Measurements from ENCODE around the gene ERICH4.
"Not testable (repeated sequence)": the region's sequence is repeated elsewhere in the genome, so short reads cannot be mapped to it uniquely, and the experiment has no call there.

Gene ERICH4

GRCh38 chr19:41479757-41480191 lies 36.8 kb downstream of the ERICH4 start:
- DNase-seq = no peak

GRCh38 chr19:41480336-41480735 lies 37.4 kb downstream of the ERICH4 start:
- DNase-seq = no peak

- DNase-seq = no peak
Observed at GRCh38 chr19:41484822-41485221, 41.9 kb downstream of the ERICH4 start.

GRCh38 chr19:41486953-41487352 lies 44.0 kb downstream of the ERICH4 start:
- not testable (repeated sequence) for DNase-seq

GRCh38 chr19:41492843-41493242 lies 49.9 kb downstream of the ERICH4 start:
- no peak for DNase-seq

Measured in CD4-positive, alpha-beta T cell treated with Interleukin-17A for 4 hours (primary cell).